NB4 (cell line): Measurements from ENCODE around the gene BBOF1.

Experiments used
- DNase-seq: peaks from one replicate; pipeline ENCODE4 v3.0.0; 2010; ENCODE audit warnings: low read depth
- H3K4me3 ChIP-seq: one replicate; pipeline ENCODE4 v1.5.1; 2011; ENCODE audit warnings: mild to moderate bottlenecking, low read depth, low read length, moderate library complexity
- MAX ChIP-seq: IDR thresholded peaks from 2 replicates; pipeline ENCODE4 v1.6.1; 2011; ENCODE audit warnings: low read depth, low read length
- MYC ChIP-seq: IDR thresholded peaks from 2 replicates; pipeline ENCODE4 v1.6.1; 2011; ENCODE audit warnings: low read depth, low read length
- POLR2A ChIP-seq: IDR thresholded peaks from 2 replicates; pipeline ENCODE4 v1.6.1; 2011; ENCODE audit warnings: mild to moderate bottlenecking; ENCODE audit not compliant: insufficient read length; ENCODE audit errors: extremely low read depth
- TF ChIP-seq, protein P1 (sequence below): IDR thresholded peaks from one replicate; pipeline ENCODE4 v1.5.1; 2012; ENCODE audit warnings: low read depth, low read length

The BBOF1 gene

GRCh38 chr14:74008843-74009499 is 10.2 kb upstream of the BBOF1 start:
- TF ChIP-seq, protein P1, sequence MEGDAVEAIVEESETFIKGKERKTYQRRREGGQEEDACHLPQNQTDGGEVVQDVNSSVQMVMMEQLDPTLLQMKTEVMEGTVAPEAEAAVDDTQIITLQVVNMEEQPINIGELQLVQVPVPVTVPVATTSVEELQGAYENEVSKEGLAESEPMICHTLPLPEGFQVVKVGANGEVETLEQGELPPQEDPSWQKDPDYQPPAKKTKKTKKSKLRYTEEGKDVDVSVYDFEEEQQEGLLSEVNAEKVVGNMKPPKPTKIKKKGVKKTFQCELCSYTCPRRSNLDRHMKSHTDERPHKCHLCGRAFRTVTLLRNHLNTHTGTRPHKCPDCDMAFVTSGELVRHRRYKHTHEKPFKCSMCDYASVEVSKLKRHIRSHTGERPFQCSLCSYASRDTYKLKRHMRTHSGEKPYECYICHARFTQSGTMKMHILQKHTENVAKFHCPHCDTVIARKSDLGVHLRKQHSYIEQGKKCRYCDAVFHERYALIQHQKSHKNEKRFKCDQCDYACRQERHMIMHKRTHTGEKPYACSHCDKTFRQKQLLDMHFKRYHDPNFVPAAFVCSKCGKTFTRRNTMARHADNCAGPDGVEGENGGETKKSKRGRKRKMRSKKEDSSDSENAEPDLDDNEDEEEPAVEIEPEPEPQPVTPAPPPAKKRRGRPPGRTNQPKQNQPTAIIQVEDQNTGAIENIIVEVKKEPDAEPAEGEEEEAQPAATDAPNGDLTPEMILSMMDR = no peak
- no peak for TF ChIP-seq MYC
- H3K4me3 ChIP-seq = no peak overlapping the region
- no peak for DNase-seq

DNA sequence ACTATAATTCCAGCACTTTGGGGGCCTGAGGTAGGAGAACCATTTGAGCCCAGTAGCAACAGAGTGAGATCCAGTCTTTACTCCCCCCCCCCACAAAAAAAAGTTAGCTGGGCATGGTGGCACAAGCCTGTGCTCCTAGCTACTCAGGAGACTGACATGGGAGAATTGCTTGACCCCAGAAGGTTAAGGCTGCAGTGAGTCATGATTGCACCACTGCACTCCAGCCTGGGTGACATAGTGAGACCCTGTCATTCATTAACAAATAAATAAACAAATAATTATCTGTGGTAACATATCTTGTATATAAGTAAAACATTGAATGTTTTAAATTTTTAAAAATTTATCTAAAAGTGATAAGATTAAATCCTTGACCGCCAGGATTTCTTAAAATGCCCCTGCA is 4.8 kb upstream of the BBOF1 start:
- TF ChIP-seq MAX = no peak
- TF ChIP-seq MYC = no peak
- TF ChIP-seq, protein P1 = no peak
- TF ChIP-seq POLR2A = no peak
- no peak overlapping the region for H3K4me3 ChIP-seq
- DNase-seq = peak; percentile 26

DNA sequence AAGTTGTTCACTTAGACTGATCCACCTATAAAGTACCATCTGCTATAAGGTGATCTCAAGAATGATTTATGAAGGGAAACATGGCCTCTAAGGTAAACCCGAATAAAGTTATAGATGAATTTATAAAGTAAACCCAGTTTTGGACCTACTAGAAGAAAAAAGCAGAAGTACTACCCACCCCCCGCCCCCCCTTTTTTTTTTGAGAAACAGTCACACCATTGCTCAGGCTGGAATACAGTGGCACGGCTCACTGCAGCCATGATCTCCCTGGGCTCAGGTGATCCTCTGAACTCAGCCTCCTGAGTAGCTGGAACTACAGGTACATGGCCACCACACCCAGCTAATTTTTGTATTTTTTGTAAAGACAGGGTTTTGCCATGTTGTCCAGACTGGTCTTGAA is 4.0 kb upstream of the BBOF1 start:
- DNase-seq = peak; percentile 23
- no peak overlapping the region for H3K4me3 ChIP-seq
- TF ChIP-seq MAX = no peak
- TF ChIP-seq, protein P1 = no peak
- no peak for TF ChIP-seq MYC
- no peak for TF ChIP-seq POLR2A

- TF ChIP-seq POLR2A (no peak), MYC (no peak)
- TF ChIP-seq, protein P1 = no peak
- H3K4me3 ChIP-seq = no peak overlapping the region
- no peak for DNase-seq
Observed at GRCh38 chr14:74015963-74016362, 3.2 kb upstream of the BBOF1 start.

- H3K4me3 ChIP-seq = peak overlapping the region; percentile 85
- TF ChIP-seq MYC = no peak
- TF ChIP-seq, protein P1 = no peak
- no peak for TF ChIP-seq MAX
- TF ChIP-seq POLR2A = no peak
- DNase-seq = no peak
Observed at GRCh38 chr14:74018174-74018585, 969 bp upstream of the BBOF1 start.
